Sigmoid colon (tissue), 7 donors: Measurements from ENCODE around the gene KICS2. TPM values are rescaled to one million over a fixed set of nuclear protein-coding genes. Genes with fewer than 3 reads are reported as not detected.

Experiments used
- DNase-seq: peaks from one replicate; pipeline ENCODE4 v3.0.0-alpha.2; 2019
- H3K27ac ChIP-seq, 4 donors: fragments of 200-600 bp; sonication (generic); one replicate each; pipeline ENCODE4 v1.5.1; 2016 to 2019; ENCODE audit warnings: mild to moderate bottlenecking in 1 of 4
- H3K27me3 ChIP-seq, 3 donors: fragments of 200-600 bp; sonication (generic); one replicate each; pipeline ENCODE4 v1.5.1; 2019; ENCODE audit warnings: mild to moderate bottlenecking in 1 of 3
- H3K36me3 ChIP-seq, 4 donors: fragments of 200-600 bp; sonication (generic); one replicate each; pipeline ENCODE4 v1.5.1; 2016 to 2019
- H3K4me1 ChIP-seq, 4 donors: fragments of 200-600 bp; sonication (generic); one replicate each; pipeline ENCODE4 v1.5.1; 2017 to 2019
- H3K4me3 ChIP-seq, 4 donors: fragments of 200-600 bp; sonication (generic); one replicate each; pipeline ENCODE4 v1.5.1; 2017 to 2019; ENCODE audit warnings: mild to moderate bottlenecking in 2 of 4, moderate library complexity in 1 of 4
- H3K9me3 ChIP-seq, 4 donors: fragments of 200-600 bp in 3 of 4; sonication (generic) in 3 of 4; one replicate each; pipeline versions ENCODE4 v1.5.1 to v1.6.1; 2013 to 2019
- EP300 ChIP-seq, 4 donors: sonication (generic); formaldehyde crosslinking; IDR thresholded peaks; one replicate each; pipeline ENCODE4 v1.6.1; 2017; ENCODE audit warnings: antibody characterized with exemption in 4 of 4
- POLR2A ChIP-seq, 2 donors: fragments of 450-650 bp; IDR thresholded peaks; one replicate each; pipeline ENCODE4 v1.6.1; 2016; ENCODE audit warnings: antibody characterized with exemption in 2 of 2, mild to moderate bottlenecking in 2 of 2, moderate library complexity in 2 of 2
- POLR2AphosphoS5 ChIP-seq, 4 donors: sonication (generic); formaldehyde crosslinking; IDR thresholded peaks; one replicate each; pipeline ENCODE4 v1.6.1; 2017; ENCODE audit warnings: antibody characterized with exemption in 4 of 4
- WGBS, 2 donors: extraction: QIAGEN DNeasy Blood & Tissue Kit; methylation state at CpG; one replicate each; pipeline ENCODE4 v1.1.7; 2013; 5-methylcytosine and 5-hydroxymethylcytosine counted together
- intact Hi-C: fragments of 100-400 bp; cut with DNase I; formaldehyde crosslinking; loops from one replicate; pipeline ENCODE4 v1.15.1; 2023
- polyA plus RNA-seq, 3 donors: library from polyadenylated mRNA; stranded (reverse); fragments of 200-250 nt; gene quantifications; one replicate each; pipeline ENCODE4 v1.2.3, GENCODE V29; 2013
- small RNA-seq, 3 donors: library from RNA; depleted of rRNA; stranded (forward); fragments of <200 nt; gene quantifications; one replicate each; pipeline ENCODE3, GENCODE V24; 2016
- total RNA-seq, 4 donors: library from RNA; depleted of rRNA; stranded (reverse); fragments of >200 nt; gene quantifications; one replicate each; pipeline ENCODE4 v1.1.0, GENCODE V29; 2016
- TF ChIP-seq, protein P1 (sequence below), 4 experiments: fragments of 450-650 bp in 3 of 4; fragments of 200-600 bp in 1 of 4; IDR thresholded peaks; one replicate each; pipeline ENCODE4 v1.5.1; 2016 to 2019; ENCODE audit warnings: antibody characterized with exemption in 4 of 4, mild to moderate bottlenecking in 3 of 4, moderate library complexity in 2 of 4
- donor health status: healthy with polysubstance abuse.
- donor health status: Bipolar disorder and iron deficiency.
- donor health status: healthy.

KICS2 gene
- total and polyA plus RNA-seq, 7 donors, result 1.8 to 10.7 (median 4.8) TPM

DNA sequence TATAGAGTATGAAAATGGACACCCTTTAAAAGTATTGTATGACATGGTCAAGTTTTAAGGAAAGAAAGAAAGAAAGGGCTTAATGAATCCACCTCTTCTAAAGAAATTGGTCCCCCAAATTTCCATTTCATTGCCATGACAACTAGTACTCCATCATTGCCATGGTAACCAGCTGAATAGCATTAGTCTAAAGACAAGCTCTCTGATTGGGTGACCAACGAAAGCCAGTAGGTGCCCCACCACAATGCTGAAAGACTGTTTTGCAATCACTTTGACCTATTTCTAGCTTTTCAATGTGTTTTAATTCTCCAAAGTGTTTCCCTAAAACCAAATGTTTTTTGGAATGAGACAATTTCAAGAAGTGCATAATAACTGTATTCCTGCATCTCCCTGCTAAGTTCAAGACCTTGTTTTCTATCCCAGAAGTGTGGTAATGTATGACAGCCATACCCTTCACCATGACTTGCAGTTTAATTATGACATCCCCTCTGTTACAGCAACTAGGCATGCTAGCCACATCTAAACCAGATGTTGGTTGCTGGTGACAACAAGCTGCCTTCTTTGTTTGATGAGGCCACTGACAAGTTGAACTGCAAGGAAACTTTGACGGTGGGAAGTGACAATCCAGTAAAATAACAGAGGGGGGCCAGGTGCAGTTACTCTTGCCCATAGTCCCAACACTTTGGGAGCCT lies 46.7 kb downstream of the KICS2 start:
- intact Hi-C loops, result no loop called here
- H3K27ac ChIP-seq, result no peak overlapping the region
- TF ChIP-seq EP300 (IDR thresholded peaks at IDR 0.05) (no peak), POLR2AphosphoS5 (IDR thresholded peaks at IDR 0.05) (no peak)
- H3K4me3 ChIP-seq, result no peak overlapping the region
- no peak for DNase-seq
- no peaks in the 10 kb centered on the region for H3K4me1 ChIP-seq
- no peaks in the 10 kb centered on the region for H3K36me3 ChIP-seq
- H3K9me3 ChIP-seq, result no peaks in the 10 kb centered on the region
- no peaks in the 10 kb centered on the region for H3K27me3 ChIP-seq
- WGBS, 2 donors, result 77 to 95% methylated on average over 2 of the region's 2 CpGs

DNA sequence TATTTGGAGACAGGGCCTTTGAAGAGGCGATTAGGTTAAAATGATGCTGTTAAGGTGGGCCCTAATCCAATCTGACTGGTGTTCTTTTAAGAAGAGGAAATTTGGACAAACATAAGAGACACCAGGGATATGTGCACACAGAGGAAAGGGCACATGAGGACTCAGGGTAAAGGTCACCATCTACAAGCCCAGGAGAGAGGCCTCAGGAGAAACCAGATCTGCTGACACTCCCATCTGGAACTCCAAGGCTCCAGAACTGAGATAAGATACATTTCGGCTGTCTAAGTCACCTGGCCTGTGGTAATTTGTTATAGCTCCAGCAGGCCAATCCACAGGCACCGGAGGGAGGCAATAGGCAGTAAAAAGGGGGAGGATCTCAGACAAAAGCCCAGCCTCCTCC lies 48.6 kb downstream of the KICS2 start:
- 43 to 83% methylated on average over 3 of the region's 3 CpGs for WGBS, 2 donors
- H3K36me3 ChIP-seq, result no peaks in the 10 kb centered on the region
- no peak for DNase-seq
- no peaks in the 10 kb centered on the region for H3K27me3 ChIP-seq
- TF ChIP-seq, protein P1, sequence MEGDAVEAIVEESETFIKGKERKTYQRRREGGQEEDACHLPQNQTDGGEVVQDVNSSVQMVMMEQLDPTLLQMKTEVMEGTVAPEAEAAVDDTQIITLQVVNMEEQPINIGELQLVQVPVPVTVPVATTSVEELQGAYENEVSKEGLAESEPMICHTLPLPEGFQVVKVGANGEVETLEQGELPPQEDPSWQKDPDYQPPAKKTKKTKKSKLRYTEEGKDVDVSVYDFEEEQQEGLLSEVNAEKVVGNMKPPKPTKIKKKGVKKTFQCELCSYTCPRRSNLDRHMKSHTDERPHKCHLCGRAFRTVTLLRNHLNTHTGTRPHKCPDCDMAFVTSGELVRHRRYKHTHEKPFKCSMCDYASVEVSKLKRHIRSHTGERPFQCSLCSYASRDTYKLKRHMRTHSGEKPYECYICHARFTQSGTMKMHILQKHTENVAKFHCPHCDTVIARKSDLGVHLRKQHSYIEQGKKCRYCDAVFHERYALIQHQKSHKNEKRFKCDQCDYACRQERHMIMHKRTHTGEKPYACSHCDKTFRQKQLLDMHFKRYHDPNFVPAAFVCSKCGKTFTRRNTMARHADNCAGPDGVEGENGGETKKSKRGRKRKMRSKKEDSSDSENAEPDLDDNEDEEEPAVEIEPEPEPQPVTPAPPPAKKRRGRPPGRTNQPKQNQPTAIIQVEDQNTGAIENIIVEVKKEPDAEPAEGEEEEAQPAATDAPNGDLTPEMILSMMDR (IDR thresholded peaks at IDR 0.05), result no peak
- no peak for TF ChIP-seq EP300 (IDR thresholded peaks at IDR 0.05)
- TF ChIP-seq POLR2A (IDR thresholded peaks at IDR 0.05), result no peak
- no peak for TF ChIP-seq POLR2AphosphoS5 (IDR thresholded peaks at IDR 0.05)
- intact Hi-C loops, result no loop called here
- H3K4me3 ChIP-seq, result no peak overlapping the region
- H3K4me1 ChIP-seq, result no peaks in the 10 kb centered on the region
- no peak overlapping the region for H3K27ac ChIP-seq
- H3K9me3 ChIP-seq, result no peaks in the 10 kb centered on the region

Small RNA genes within 50 kb of the gene (small RNA-seq; reads per million reads assigned to genes)
- gene RNU5A-7P (0 reads per million in 3 donors), gene RNU6-1009P (0 reads per million in 3 donors)

Other genes starting within 250 kb of the KICS2 start
- under 1 TPM in 1 of 4 donors, not detected in 3; 0.28 TPM for gene C12orf56, start 168.5 kb upstream of the KICS2 start, total RNA-seq
- 1 to 10 TPM in 1 of 3 donors, under 1 TPM in 2; 0.22 to 2.1 (median 0.60) TPM for gene C12orf56, start 168.5 kb upstream of the KICS2 start, polyA plus RNA-seq
- gene XPOT, start 182.1 kb upstream of the KICS2 start, total RNA-seq, result 10 to 100 TPM; 26.9 to 33.4 (median 30.1) TPM
- gene XPOT, start 182.1 kb upstream of the KICS2 start, polyA plus RNA-seq, result 10 to 100 TPM in 2 of 3 donors, 1 to 10 TPM in 1; 7.8 to 21.4 (median 10.6) TPM
- gene TBK1, start 229.8 kb upstream of the KICS2 start, total RNA-seq, result 10 to 100 TPM; 23.5 to 30.0 (median 27.7) TPM
- gene TBK1, start 229.8 kb upstream of the KICS2 start, polyA plus RNA-seq, result 10 to 100 TPM; 11.7 to 15.3 (median 15.0) TPM